ENCODE measurements around the gene NAA16. TPM values are rescaled to one million over a fixed set of nuclear protein-coding genes. Genes with fewer than 3 reads are reported as not detected.

NAA16 gene
- total RNA-seq, 1 experiment from 2014 or later, result 12.1 TPM

- Histone ChIP-seq H3K9me3 (ENCODE audit: insufficient read depth, low read depth) (no peaks in the 10 kb centered on the region), H3K9me2 (ENCODE audit: insufficient read depth) (no peaks in the 10 kb centered on the region), H3F3A (ENCODE audit: insufficient read depth, low read depth) (no peaks in the 10 kb centered on the region), H3K79me2 (ENCODE audit: low read depth) (no peaks in the 10 kb centered on the region), H2AFZ (no peak overlapping the region), H4K20me1 (ENCODE audit: insufficient read depth) (no peaks in the 10 kb centered on the region), H3K4me1 (replicated peaks; ENCODE audit: insufficient read depth) (no peaks in the 10 kb centered on the region), H3K27me3 (ENCODE audit: insufficient read depth, low read depth) (no peaks in the 10 kb centered on the region), H3K27ac (no peak overlapping the region), H3K36me3 (ENCODE audit: low read depth) (no peaks in the 10 kb centered on the region), H3K4me3 (no peak overlapping the region), H3K4me2 (no peak overlapping the region)
- BruUV-seq (replicated peaks), result no TSS peak
- POLR2A ChIA-PET (ENCODE audit: unreplicated experiment), result no interaction called here
- no peak for DNase-seq
- intact Hi-C loops (cut with micrococcal nuclease; ENCODE audit: unreplicated experiment), result no loop called here
- TF ChIP-seq EZH2 (IDR thresholded peaks at IDR 0.05; ENCODE audit: low read depth) (no peak), CTCF (conservative IDR thresholded peaks at IDR 0.05) (no peak)
- CTCF ChIA-PET, result no interaction called here
These were observed 97.7 kb downstream of the NAA16 start for GRCh38 chr13:41408746-41409145.

- Histone ChIP-seq H3K4me1 (replicated peaks; ENCODE audit: insufficient read depth) (no peaks in the 10 kb centered on the region), H3K79me2 (ENCODE audit: low read depth) (no peaks in the 10 kb centered on the region), H3K36me3 (ENCODE audit: low read depth) (no peaks in the 10 kb centered on the region), H3K9me3 (ENCODE audit: insufficient read depth, low read depth) (no peaks in the 10 kb centered on the region), H3K27me3 (ENCODE audit: insufficient read depth, low read depth) (no peaks in the 10 kb centered on the region), H3K4me2 (no peak overlapping the region), H3K27ac (no peak overlapping the region), H2AFZ (no peak overlapping the region), H4K20me1 (ENCODE audit: insufficient read depth) (no peaks in the 10 kb centered on the region), H3F3A (ENCODE audit: insufficient read depth, low read depth) (no peaks in the 10 kb centered on the region), H3K9me2 (ENCODE audit: insufficient read depth) (no peaks in the 10 kb centered on the region), H3K4me3 (no peak overlapping the region)
- TF ChIP-seq CTCF (conservative IDR thresholded peaks at IDR 0.05) (no peak), EZH2 (IDR thresholded peaks at IDR 0.05; ENCODE audit: low read depth) (no peak)
- intact Hi-C loops (cut with micrococcal nuclease; ENCODE audit: unreplicated experiment), result loop anchor here (2.0 kb wide), 1 partner anchor 57 kb away; no protein-coding TSS in a partner anchor
- POLR2A ChIA-PET (ENCODE audit: unreplicated experiment), result no interaction called here
- no TSS peak for BruUV-seq (replicated peaks)
- DNase-seq, result no peak
- CTCF ChIA-PET, result no interaction called here
These were observed 98.5 kb downstream of the NAA16 start for GRCh38 chr13:41409611-41410010.

GRCh38 chr13:41411060-41411459, 100.0 kb downstream of the NAA16 start:
- intact Hi-C loops (cut with micrococcal nuclease; ENCODE audit: unreplicated experiment), result loop anchor here (1.0 to 2.0 kb wide), 3 partner anchors 58 to 241 kb away; no protein-coding TSS in a partner anchor

More at GRCh38 chr13:41411060-41411459, 100.0 kb downstream of the NAA16 start:
- DNase-seq, result no peak
- no peak for TF ChIP-seq CTCF (conservative IDR thresholded peaks at IDR 0.05)
- TF ChIP-seq EZH2 (IDR thresholded peaks at IDR 0.05; ENCODE audit: low read depth), result no peak
- POLR2A ChIA-PET (ENCODE audit: unreplicated experiment), result no interaction called here
- Histone ChIP-seq H3K4me3 (no peak overlapping the region), H3F3A (ENCODE audit: insufficient read depth, low read depth) (no peaks in the 10 kb centered on the region), H3K36me3 (ENCODE audit: low read depth) (no peaks in the 10 kb centered on the region), H3K79me2 (ENCODE audit: low read depth) (no peaks in the 10 kb centered on the region), H3K4me1 (replicated peaks; ENCODE audit: insufficient read depth) (no peaks in the 10 kb centered on the region), H3K4me2 (no peak overlapping the region), H3K27ac (no peak overlapping the region), H4K20me1 (ENCODE audit: insufficient read depth) (no peaks in the 10 kb centered on the region), H2AFZ (no peak overlapping the region), H3K9me2 (ENCODE audit: insufficient read depth) (no peaks in the 10 kb centered on the region), H3K27me3 (ENCODE audit: insufficient read depth, low read depth) (no peaks in the 10 kb centered on the region), H3K9me3 (ENCODE audit: insufficient read depth, low read depth) (no peaks in the 10 kb centered on the region)
- no TSS peak for BruUV-seq (replicated peaks)
- CTCF ChIA-PET, result interaction anchor here (0.6 to 1.2 kb wide), 2 partner anchors 146 to 242 kb away, joined by 3 to 7 read pairs; no protein-coding TSS in a partner anchor

All from PC-9 (cell line).